ENCODE results near the gene FKBP7. TPM values are rescaled to one million over a fixed set of nuclear protein-coding genes. Genes with fewer than 3 reads are reported as not detected.

The FKBP7 gene
- polyA plus RNA-seq, 1 donor (not counting 4 experiments of a cell fraction or from before 2014, with no cell fraction given): 2.4 TPM

- Histone ChIP-seq H3K9ac (ENCODE audit: control insufficient read depth, extremely low read depth, insufficient read depth, low read length) (no peak overlapping the region), H2AFZ (ENCODE audit: control insufficient read depth, low read length) (no peak overlapping the region), H3K79me2 (ENCODE audit: control insufficient read depth, insufficient read depth, low read length) (no peaks in the 10 kb centered on the region), H3K27ac (ENCODE audit: control insufficient read depth, insufficient read depth, low read length) (no peak overlapping the region), H3K4me3 (ENCODE audit: control insufficient read depth in 2 of 3, extremely low read depth in 1 of 3, insufficient read depth in 2 of 3, low read depth in 1 of 3, low read length in 3 of 3) (no peak overlapping the region), H3K9me1 (ENCODE audit: control insufficient read depth, extremely low read depth, insufficient read depth, low read length) (no peaks in the 10 kb centered on the region), H3K4me1 (ENCODE audit: control insufficient read depth, extremely low read depth, insufficient read depth, low read length) (peaks cover 11% of the 10 kb centered on the region), H3K4me2 (ENCODE audit: control insufficient read depth, extremely low read depth, insufficient read depth, low read depth, low read length) (no peak overlapping the region), H3K27me3 (ENCODE audit: control insufficient read depth, extremely low read depth, insufficient read depth, low read length) (no peaks in the 10 kb centered on the region), H3K9me3 (ENCODE audit: control insufficient read depth, low read depth, low read length) (no peaks in the 10 kb centered on the region), H3K36me3 (ENCODE audit: control insufficient read depth in 2 of 2, extremely low read depth in 1 of 2, insufficient read depth in 2 of 2, low read length in 2 of 2) (no peaks in the 10 kb centered on the region), H4K20me1 (ENCODE audit: control insufficient read depth, extremely low read depth, insufficient read depth, low read length) (no peaks in the 10 kb centered on the region)
- FAIRE-seq (peak; percentile 93), DNase-seq (ENCODE audit: low read depth, low spot score) (no peak)
- dilution Hi-C loops (cut with MboI; ENCODE audit: extremely low pct_ligation_motif_present, low sequenced_read_pairs): no loop called here
- TF ChIP-seq CTCF (optimal IDR thresholded peaks at IDR 0.05 in 1 of 3, IDR thresholded peaks at IDR 0.05 in 1 of 3, conservative IDR thresholded peaks at IDR 0.05 in 1 of 3; ENCODE audit: extremely low read depth in 1 of 3, insufficient read depth in 2 of 3, low read length in 3 of 3) (no peak), EZH2 (IDR thresholded peaks at IDR 0.05; ENCODE audit: low read length) (no peak)
Measured at GRCh38 chr2:178514664-178515063, 36.3 kb upstream of the FKBP7 start.

GRCh38 chr2:178513876-178514275, 35.5 kb upstream of the FKBP7 start:
- FAIRE-seq (no peak), DNase-seq (ENCODE audit: low read depth, low spot score) (no peak)
- H3K27ac ChIP-seq (ENCODE audit: control insufficient read depth, insufficient read depth, low read length): no peak overlapping the region
- no peaks in the 10 kb centered on the region for H3K79me2 ChIP-seq (ENCODE audit: control insufficient read depth, insufficient read depth, low read length)
- H3K9me1 ChIP-seq (ENCODE audit: control insufficient read depth, extremely low read depth, insufficient read depth, low read length): no peaks in the 10 kb centered on the region
- no peaks in the 10 kb centered on the region for H3K9me3 ChIP-seq (ENCODE audit: control insufficient read depth, low read depth, low read length)
- peaks cover 11% of the 10 kb centered on the region for H3K4me1 ChIP-seq (ENCODE audit: control insufficient read depth, extremely low read depth, insufficient read depth, low read length)
- no peak overlapping the region for H2AFZ ChIP-seq (ENCODE audit: control insufficient read depth, low read length)
- dilution Hi-C loops (cut with MboI; ENCODE audit: extremely low pct_ligation_motif_present, low sequenced_read_pairs): no loop called here
- no peaks in the 10 kb centered on the region for H4K20me1 ChIP-seq (ENCODE audit: control insufficient read depth, extremely low read depth, insufficient read depth, low read length)
- H3K4me2 ChIP-seq (ENCODE audit: control insufficient read depth, extremely low read depth, insufficient read depth, low read depth, low read length): no peak overlapping the region
- H3K9ac ChIP-seq (ENCODE audit: control insufficient read depth, extremely low read depth, insufficient read depth, low read length): no peak overlapping the region
- TF ChIP-seq EZH2 (IDR thresholded peaks at IDR 0.05; ENCODE audit: low read length) (no peak), CTCF (optimal IDR thresholded peaks at IDR 0.05 in 1 of 3, IDR thresholded peaks at IDR 0.05 in 1 of 3, conservative IDR thresholded peaks at IDR 0.05 in 1 of 3; ENCODE audit: extremely low read depth in 1 of 3, insufficient read depth in 2 of 3, low read length in 3 of 3) (no peak)
- no peaks in the 10 kb centered on the region for H3K27me3 ChIP-seq (ENCODE audit: control insufficient read depth, extremely low read depth, insufficient read depth, low read length)
- H3K36me3 ChIP-seq (ENCODE audit: control insufficient read depth in 2 of 2, extremely low read depth in 1 of 2, insufficient read depth in 2 of 2, low read length in 2 of 2): no peaks in the 10 kb centered on the region
- no peak overlapping the region for H3K4me3 ChIP-seq (ENCODE audit: control insufficient read depth in 2 of 3, extremely low read depth in 1 of 3, insufficient read depth in 2 of 3, low read depth in 1 of 3, low read length in 3 of 3)
